Neural crest cell (in vitro differentiated cells): ENCODE measurements around the gene PREX1. TPM values are rescaled to one million over a fixed set of nuclear protein-coding genes. Genes with fewer than 3 reads are reported as not detected.

Experiments
- DNase-seq: peaks from one replicate; pipeline ENCODE4 v3.0.0; 2021; ENCODE audit warnings: low read depth, mixed read lengths, low spot score
- H3K27ac Mint-ChIP-seq: one replicate; pipeline ENCODE4 v1.8.0; 2021; ENCODE audit warnings: mild to moderate bottlenecking, mixed read lengths; ENCODE audit not compliant: unreplicated experiment
- H3K27me3 Mint-ChIP-seq: 2 replicates; pipeline ENCODE4 v1.8.0; 2021; ENCODE audit warnings: low read depth, mild to moderate bottlenecking, mixed read lengths
- H3K36me3 Mint-ChIP-seq: 2 replicates; pipeline ENCODE4 v1.8.0; 2021; ENCODE audit warnings: low read depth, mild to moderate bottlenecking, mixed read lengths
- H3K4me1 Mint-ChIP-seq: 2 replicates; pipeline ENCODE4 v1.8.0; 2021; ENCODE audit warnings: mixed read lengths
- H3K4me3 Mint-ChIP-seq: one replicate; pipeline ENCODE4 v1.8.0; 2021; ENCODE audit warnings: mild to moderate bottlenecking, mixed read lengths
- H3K9me3 Mint-ChIP-seq: 2 replicates; pipeline ENCODE4 v1.8.0; 2021; ENCODE audit warnings: mixed read lengths
- total RNA-seq: library from RNA; stranded (reverse); gene quantifications from 2 replicates; pipeline ENCODE4 v1.2.1, GENCODE V29; 2021
- TF ChIP-seq, protein P1 (sequence below): fragments of 200-600 bp; sonication (generic); conservative IDR thresholded peaks from 2 replicates; pipeline ENCODE4 v1.5.0; 2021; ENCODE audit warnings: antibody characterized with exemption, mild to moderate bottlenecking

Gene PREX1
- total RNA-seq, 1 donor from 2014 or later: 72.4 TPM

DNA sequence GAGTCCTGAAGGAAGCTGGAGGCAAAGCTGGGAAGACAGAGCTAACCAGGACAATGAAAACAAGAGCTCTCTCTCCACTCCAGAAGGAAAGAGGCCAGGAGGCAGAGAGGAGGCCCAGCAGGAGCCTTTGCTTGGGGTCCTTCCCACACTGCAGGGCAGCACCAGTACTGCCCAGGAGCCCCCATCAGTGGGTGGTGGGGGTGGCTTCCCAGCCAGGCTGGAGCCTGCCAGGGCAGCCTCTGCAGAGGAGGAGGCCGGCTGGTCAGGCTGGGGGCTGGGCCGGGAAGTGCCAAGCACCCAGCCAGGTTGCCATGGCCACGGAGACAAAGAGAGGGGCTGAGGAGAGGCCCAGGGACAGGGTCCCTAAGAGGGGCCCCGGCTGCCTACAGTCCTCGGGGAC is 33.4 kb downstream of the PREX1 start:
- H3K27me3 Mint-ChIP-seq: no peaks in the 10 kb centered on the region
- no peaks in the 10 kb centered on the region for H3K36me3 Mint-ChIP-seq
- peak; percentile 65 for DNase-seq
- H3K27ac Mint-ChIP-seq: peak overlapping the region; percentile 98
- H3K4me1 Mint-ChIP-seq: peaks cover 93% of the 10 kb centered on the region
- TF ChIP-seq, protein P1, sequence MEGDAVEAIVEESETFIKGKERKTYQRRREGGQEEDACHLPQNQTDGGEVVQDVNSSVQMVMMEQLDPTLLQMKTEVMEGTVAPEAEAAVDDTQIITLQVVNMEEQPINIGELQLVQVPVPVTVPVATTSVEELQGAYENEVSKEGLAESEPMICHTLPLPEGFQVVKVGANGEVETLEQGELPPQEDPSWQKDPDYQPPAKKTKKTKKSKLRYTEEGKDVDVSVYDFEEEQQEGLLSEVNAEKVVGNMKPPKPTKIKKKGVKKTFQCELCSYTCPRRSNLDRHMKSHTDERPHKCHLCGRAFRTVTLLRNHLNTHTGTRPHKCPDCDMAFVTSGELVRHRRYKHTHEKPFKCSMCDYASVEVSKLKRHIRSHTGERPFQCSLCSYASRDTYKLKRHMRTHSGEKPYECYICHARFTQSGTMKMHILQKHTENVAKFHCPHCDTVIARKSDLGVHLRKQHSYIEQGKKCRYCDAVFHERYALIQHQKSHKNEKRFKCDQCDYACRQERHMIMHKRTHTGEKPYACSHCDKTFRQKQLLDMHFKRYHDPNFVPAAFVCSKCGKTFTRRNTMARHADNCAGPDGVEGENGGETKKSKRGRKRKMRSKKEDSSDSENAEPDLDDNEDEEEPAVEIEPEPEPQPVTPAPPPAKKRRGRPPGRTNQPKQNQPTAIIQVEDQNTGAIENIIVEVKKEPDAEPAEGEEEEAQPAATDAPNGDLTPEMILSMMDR: no peak
- H3K4me3 Mint-ChIP-seq: peak overlapping the region; percentile 52
- H3K9me3 Mint-ChIP-seq: no peaks in the 10 kb centered on the region

DNA sequence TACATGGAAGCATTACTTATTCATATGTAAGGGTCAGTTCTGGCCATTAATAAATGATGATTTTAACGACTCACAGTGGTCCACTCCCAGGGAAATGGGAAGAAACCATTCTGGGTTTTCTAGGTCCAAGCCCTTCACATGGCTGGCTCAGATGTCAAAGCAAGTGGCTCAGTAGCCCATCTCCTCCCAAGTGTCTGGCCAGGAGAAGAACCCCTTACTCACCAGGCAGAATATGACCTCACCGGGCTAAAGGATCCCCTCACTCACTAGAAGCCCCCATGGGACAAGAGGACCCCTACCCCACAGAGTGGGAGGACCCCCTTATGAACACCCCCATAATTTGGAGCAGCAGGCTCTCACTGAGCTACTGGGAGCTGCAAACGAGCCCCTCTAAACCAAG is 34.0 kb downstream of the PREX1 start:
- H3K27me3 Mint-ChIP-seq: no peaks in the 10 kb centered on the region
- no peaks in the 10 kb centered on the region for H3K36me3 Mint-ChIP-seq
- DNase-seq: no peak
- no peaks in the 10 kb centered on the region for H3K9me3 Mint-ChIP-seq
- H3K4me3 Mint-ChIP-seq: peak overlapping the region; percentile 27
- TF ChIP-seq, protein P1: no peak
- peaks cover 93% of the 10 kb centered on the region for H3K4me1 Mint-ChIP-seq
- H3K27ac Mint-ChIP-seq: peak overlapping the region; percentile 98

DNA sequence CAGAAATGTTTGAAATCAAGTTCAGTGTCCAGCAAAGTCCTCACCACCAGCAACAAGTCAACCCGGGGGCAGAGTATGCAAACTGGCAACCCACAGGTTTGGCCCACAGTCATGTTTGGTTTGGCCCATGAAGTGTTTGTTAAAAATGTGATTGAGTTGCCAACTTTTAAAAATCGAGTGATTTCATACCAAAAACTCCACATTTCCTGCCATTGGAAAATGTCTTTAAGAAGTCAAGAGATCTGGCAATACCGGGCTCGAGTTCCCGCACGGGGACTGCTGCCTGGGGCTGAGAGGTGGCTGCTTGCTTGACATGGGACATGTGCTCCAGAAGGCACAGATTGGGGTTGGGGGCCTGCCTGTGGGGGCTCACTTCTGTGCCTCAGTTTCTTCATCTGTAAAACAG is 36.1 kb downstream of the PREX1 start:
- H3K27ac Mint-ChIP-seq: peak overlapping the region; percentile 85
- peak overlapping the region; percentile 6 for H3K4me3 Mint-ChIP-seq
- no peaks in the 10 kb centered on the region for H3K36me3 Mint-ChIP-seq
- TF ChIP-seq, protein P1: no peak
- no peaks in the 10 kb centered on the region for H3K9me3 Mint-ChIP-seq
- no peaks in the 10 kb centered on the region for H3K27me3 Mint-ChIP-seq
- peaks cover 93% of the 10 kb centered on the region for H3K4me1 Mint-ChIP-seq
- no peak for DNase-seq

DNA sequence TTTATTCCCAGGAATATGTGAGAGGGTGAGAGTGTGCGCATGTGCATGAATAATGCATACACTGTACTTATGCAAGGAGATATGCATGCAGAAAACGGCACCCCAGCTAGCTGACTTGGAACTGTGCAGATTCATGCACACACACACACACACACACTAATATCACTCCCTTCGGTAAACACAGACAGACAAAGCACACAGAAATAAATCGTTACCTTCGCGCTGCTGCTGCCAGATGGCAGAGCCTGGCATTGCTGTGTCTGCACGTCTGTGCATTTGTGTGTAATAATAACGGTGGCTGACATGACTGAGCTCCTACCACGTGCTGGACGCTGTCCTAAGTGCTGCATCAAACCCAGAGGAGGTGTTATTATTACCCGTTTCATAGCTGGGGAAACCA is 36.8 kb downstream of the PREX1 start:
- H3K36me3 Mint-ChIP-seq: no peaks in the 10 kb centered on the region
- DNase-seq: no peak
- TF ChIP-seq, protein P1: no peak
- no peaks in the 10 kb centered on the region for H3K27me3 Mint-ChIP-seq
- H3K27ac Mint-ChIP-seq: peak overlapping the region; percentile 87
- no peak overlapping the region for H3K4me3 Mint-ChIP-seq
- H3K9me3 Mint-ChIP-seq: no peaks in the 10 kb centered on the region
- peaks cover 95% of the 10 kb centered on the region for H3K4me1 Mint-ChIP-seq

DNA sequence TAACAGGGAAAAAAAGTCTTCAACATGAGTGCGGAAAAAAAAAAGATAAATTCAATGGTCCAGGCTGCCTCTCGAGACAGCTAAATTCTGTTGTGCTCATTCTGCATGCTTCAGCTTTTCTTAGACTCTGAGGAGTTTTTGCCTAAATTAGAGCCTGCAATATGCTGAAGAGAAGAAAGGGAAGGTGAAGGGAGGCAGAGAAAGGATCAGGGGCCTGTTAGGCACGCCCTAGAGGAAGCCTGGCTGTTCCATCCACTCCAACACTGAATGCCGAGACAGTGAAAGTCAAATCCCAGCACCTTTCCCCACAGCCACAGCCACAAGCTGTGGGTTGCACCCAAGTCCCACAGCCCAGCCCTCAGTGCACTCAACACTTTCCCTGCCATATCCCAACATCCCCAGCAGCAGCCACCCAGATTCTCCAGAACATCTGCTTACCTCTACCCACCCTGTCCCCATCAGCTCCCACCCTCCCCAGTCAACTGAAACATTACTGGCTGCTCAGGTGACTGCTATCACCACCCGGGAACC is 37.3 kb downstream of the PREX1 start:
- Mint-ChIP-seq H3K9me3 (no peaks in the 10 kb centered on the region), H3K4me3 (peak overlapping the region; percentile 69), H3K4me1 (peaks cover 95% of the 10 kb centered on the region)

More for the DNA sequence above, 37.3 kb downstream of the PREX1 start:
- Mint-ChIP-seq H3K36me3 (no peaks in the 10 kb centered on the region), H3K27ac (peak overlapping the region; percentile 87), H3K27me3 (no peaks in the 10 kb centered on the region)
- TF ChIP-seq, protein P1: no peak
- DNase-seq: no peak
